ENCODE results near the gene FKBP5. TPM values are rescaled to one million over a fixed set of nuclear protein-coding genes. Genes with fewer than 3 reads are reported as not detected.

Gene FKBP5
- total RNA-seq, 1 experiment from 2014 or later, result 33.9 TPM

GRCh38 chr6:35643162-35643535 is 45.6 kb downstream of the FKBP5 start:
- Histone ChIP-seq H3K79me2 (ENCODE audit: insufficient read depth, low read length) (no peaks in the 10 kb centered on the region), H3K4me1 (ENCODE audit: insufficient read depth, low read length) (peaks cover 3% of the 10 kb centered on the region)
- H3K36me3 Mint-ChIP-seq (ENCODE audit: insufficient read depth in 1 of 3, low read depth in 3 of 3), result peaks cover 0 to 13% (median 11%) of the 10 kb centered on the region in 3 experiments; a peak in 4 of 7 replicates

More at GRCh38 chr6:35643162-35643535, 45.6 kb downstream of the FKBP5 start:
- H3K9me3 Mint-ChIP-seq, result no peaks in the 10 kb centered on the region
- H2BK5ac ChIP-seq (ENCODE audit: insufficient read length, low read length), result no peak overlapping the region
- peak overlapping the region; percentile 63 for H3K27ac ChIP-seq (ENCODE audit: insufficient read length, low read depth, low read length)
- H2BK15ac ChIP-seq (ENCODE audit: low read depth, low read length), result no peak overlapping the region
- H2AK5ac ChIP-seq (ENCODE audit: insufficient read length, low read length), result no peak overlapping the region
- H3K27ac Mint-ChIP-seq, result no peak overlapping the region; a peak in 1 of 7 replicates
- H3K4ac ChIP-seq (ENCODE audit: low read depth, low read length), result no peak overlapping the region
- no peak overlapping the region for H3K9ac ChIP-seq (ENCODE audit: extremely low read depth, insufficient read length, low read length)
- H3K56ac ChIP-seq (ENCODE audit: insufficient read length, low read depth, low read length), result no peak overlapping the region
- no peak overlapping the region for H3K4me3 Mint-ChIP-seq
- no peak overlapping the region for H3K23ac ChIP-seq (ENCODE audit: insufficient read length, low read depth, low read length)
- H3K14ac ChIP-seq (ENCODE audit: insufficient read depth, low read length), result no peak overlapping the region
- no peak overlapping the region for H4K8ac ChIP-seq (replicated peaks; ENCODE audit: insufficient read length, low read depth, low read length)
- H2AFZ ChIP-seq (ENCODE audit: low read length), result no peak overlapping the region
- no peak overlapping the region for H4K91ac ChIP-seq (ENCODE audit: insufficient read length, low read depth, low read length)
- no peak for TF ChIP-seq CTCF (conservative IDR thresholded peaks at IDR 0.05)
- no peak overlapping the region for H2BK120ac ChIP-seq (ENCODE audit: low read depth, low read length, poor library complexity, severe bottlenecking)
- no peak for DNase-seq
- H3K4me1 Mint-ChIP-seq, result peaks cover 32 to 41% of the 10 kb centered on the region in 2 experiments
- H3K27me3 ChIP-seq (ENCODE audit: insufficient read depth, low read length), result no peaks in the 10 kb centered on the region
- no peak overlapping the region for H3K4me2 ChIP-seq (ENCODE audit: insufficient read depth, insufficient read length, low read length)
- no peaks in the 10 kb centered on the region for H3K9me3 ChIP-seq (ENCODE audit: control insufficient read depth, low read depth, low read length)
- H3K27me3 Mint-ChIP-seq (ENCODE audit: low read depth), result no peaks in the 10 kb centered on the region
- no peaks in the 10 kb centered on the region for H4K20me1 ChIP-seq (ENCODE audit: control insufficient read depth, insufficient read depth, insufficient read length)
- no peak overlapping the region for H3K18ac ChIP-seq (ENCODE audit: insufficient read length, low read depth, low read length)
- H3T11ph ChIP-seq (ENCODE audit: low read length), result no peak overlapping the region
- H3K79me1 ChIP-seq (ENCODE audit: insufficient read depth, low read depth, low read length, poor library complexity, severe bottlenecking), result no peaks in the 10 kb centered on the region
- no peak overlapping the region for H2BK20ac ChIP-seq (ENCODE audit: low read depth, low read length, poor library complexity, severe bottlenecking)
- H4K5ac ChIP-seq (ENCODE audit: insufficient read length, low read depth, low read length), result no peak overlapping the region
- H3K23me2 ChIP-seq (ENCODE audit: insufficient read length, low read depth, low read length, poor library complexity, severe bottlenecking), result no peaks in the 10 kb centered on the region
- H2BK12ac ChIP-seq (ENCODE audit: insufficient read length, low read depth, low read length), result no peak overlapping the region
